Measurements from ENCODE around the gene MRS2.

DNA sequence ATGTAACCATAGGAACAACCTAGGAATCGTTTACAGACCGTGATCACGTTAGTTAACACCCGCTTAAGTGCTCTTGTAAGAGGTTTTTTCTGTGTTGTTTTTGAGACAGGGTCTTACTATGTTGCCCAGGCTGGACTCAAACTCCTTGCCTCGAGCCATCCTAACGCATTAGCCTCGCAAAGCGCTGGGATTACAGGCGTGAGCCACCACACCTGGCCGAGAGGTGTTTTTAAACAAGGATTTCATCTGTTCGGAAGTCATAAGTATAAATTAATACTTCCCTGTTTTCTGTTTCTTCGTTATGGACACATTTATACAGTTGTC is 727 bp downstream of the MRS2 start:
- TF ChIP-seq, protein P1, sequence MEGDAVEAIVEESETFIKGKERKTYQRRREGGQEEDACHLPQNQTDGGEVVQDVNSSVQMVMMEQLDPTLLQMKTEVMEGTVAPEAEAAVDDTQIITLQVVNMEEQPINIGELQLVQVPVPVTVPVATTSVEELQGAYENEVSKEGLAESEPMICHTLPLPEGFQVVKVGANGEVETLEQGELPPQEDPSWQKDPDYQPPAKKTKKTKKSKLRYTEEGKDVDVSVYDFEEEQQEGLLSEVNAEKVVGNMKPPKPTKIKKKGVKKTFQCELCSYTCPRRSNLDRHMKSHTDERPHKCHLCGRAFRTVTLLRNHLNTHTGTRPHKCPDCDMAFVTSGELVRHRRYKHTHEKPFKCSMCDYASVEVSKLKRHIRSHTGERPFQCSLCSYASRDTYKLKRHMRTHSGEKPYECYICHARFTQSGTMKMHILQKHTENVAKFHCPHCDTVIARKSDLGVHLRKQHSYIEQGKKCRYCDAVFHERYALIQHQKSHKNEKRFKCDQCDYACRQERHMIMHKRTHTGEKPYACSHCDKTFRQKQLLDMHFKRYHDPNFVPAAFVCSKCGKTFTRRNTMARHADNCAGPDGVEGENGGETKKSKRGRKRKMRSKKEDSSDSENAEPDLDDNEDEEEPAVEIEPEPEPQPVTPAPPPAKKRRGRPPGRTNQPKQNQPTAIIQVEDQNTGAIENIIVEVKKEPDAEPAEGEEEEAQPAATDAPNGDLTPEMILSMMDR (conservative IDR thresholded peaks at IDR 0.05): no peak
- TF ChIP-seq EZH2 (IDR thresholded peaks at IDR 0.05; ENCODE audit: low read depth): no peak
